B cell (primary cell): ENCODE data around the gene TIAM1. TPM values are rescaled to one million over a fixed set of nuclear protein-coding genes. Genes with fewer than 3 reads are reported as not detected.

Experiments
- ATAC-seq: fragments of 200-7000 bp; cut with Tn5 transposase; one replicate; pipeline ENCODE4 v1.10.0; 2021; ENCODE audit warnings: low read depth, mild to moderate bottlenecking, moderate number of reproducible peaks, moderate library complexity
- CTCF ChIA-PET: fragments of 350-600 bp; sonication (Branson Sonifier 250); formaldehyde crosslinking; loops from one replicate; lab custom pipeline; 2021; ENCODE audit warnings: antibody characterized with exemption, inconsistent platforms; lab: Charles Lee
- POLR2A ChIA-PET: fragments of 350-600 bp; sonication (Branson Sonifier 250); formaldehyde crosslinking; loops from one replicate; lab custom pipeline; 2021; ENCODE audit warnings: antibody characterized with exemption; lab: Charles Lee
- DNase-seq: peaks from one replicate; pipeline ENCODE4 v3.0.0; 2013
- H2AFZ ChIP-seq: 2 replicates; pipeline ENCODE4 v1.6.1; 2012; ENCODE audit warnings: mild to moderate bottlenecking, low read depth, low read length; ENCODE audit not compliant: insufficient read depth, poor library complexity, severe bottlenecking
- H3K27ac ChIP-seq, 2 donors: 1 replicate in 1 of 2; 2 replicates in 1 of 2; pipeline ENCODE4 v1.5.1; 2012 to 2013; ENCODE audit warnings: low read length in 2 of 2, mild to moderate bottlenecking in 2 of 2, moderate library complexity in 1 of 2
- H3K27me3 ChIP-seq, 4 experiments: fragments of 200-600 bp in 1 of 4; sonication (generic) in 1 of 4; replicated peaks in 1 of 4; 1 replicate in 2 of 4; 2 replicates in 2 of 4; pipeline versions ENCODE4 v1.6.1 to v1.7.0; 2013 to 2016; ENCODE audit warnings: low read length in 3 of 4, mild to moderate bottlenecking in 2 of 4, mixed read lengths in 1 of 4, moderate library complexity in 1 of 4; ENCODE audit not compliant: insufficient read depth in 4 of 4, control insufficient read depth in 3 of 4; ENCODE audit errors: control extremely low read depth in 1 of 4
- H3K36me3 ChIP-seq, 2 experiments: replicated peaks in 1 of 2; 1 replicate in 1 of 2; 2 replicates in 1 of 2; pipeline versions ENCODE4 v1.6.1 to v1.7.1; 2013; ENCODE audit warnings: low read length in 1 of 2; ENCODE audit not compliant: insufficient read depth in 2 of 2, control insufficient read depth in 1 of 2; ENCODE audit errors: control extremely low read depth in 1 of 2, extremely low read depth in 1 of 2
- H3K4me1 ChIP-seq, 2 donors: fragments of 200-600 bp in 1 of 2; sonication (generic) in 1 of 2; 1 replicate in 1 of 2; 2 replicates in 1 of 2; pipeline versions ENCODE4 v1.5.1 to v1.6.1; 2013 to 2017; ENCODE audit warnings: low read length in 2 of 2; ENCODE audit not compliant: control insufficient read depth in 2 of 2, insufficient read depth in 2 of 2
- H3K4me2 ChIP-seq: replicated peaks from 2 replicates; pipeline ENCODE3; 2012; ENCODE audit warnings: mild to moderate bottlenecking, low read depth, low read length; ENCODE audit not compliant: poor library complexity, severe bottlenecking
- H3K4me3 ChIP-seq, 5 experiments: fragments of 200-600 bp in 1 of 5; sonication (generic) in 1 of 5; 1 replicate in 3 of 5; 2 replicates in 2 of 5; pipeline versions ENCODE4 v1.5.1 to v1.7.0; 2011 to 2016; ENCODE audit warnings: low read length in 4 of 5, mild to moderate bottlenecking in 4 of 5, low read depth in 2 of 5, control low read depth in 1 of 5, moderate library complexity in 1 of 5; ENCODE audit not compliant: insufficient read depth in 1 of 5; ENCODE audit errors: control extremely low read depth in 1 of 5, extremely low read depth in 1 of 5
- H3K79me2 ChIP-seq: fragments of 200-600 bp; sonication (generic); one replicate; pipeline ENCODE4 v1.6.0; 2016; ENCODE audit warnings: low read length; ENCODE audit not compliant: control insufficient read depth, insufficient read depth
- H3K9ac ChIP-seq: fragments of 200-600 bp; sonication (generic); 2 replicates; pipeline ENCODE4 v1.6.1; 2017; ENCODE audit warnings: mild to moderate bottlenecking, low read length, moderate library complexity
- H3K9me3 ChIP-seq, 3 donors: one replicate each; pipeline versions ENCODE4 v1.6.1 to v1.7.1; 2013; ENCODE audit warnings: low read length in 2 of 3; ENCODE audit not compliant: control insufficient read depth in 2 of 3, insufficient read depth in 1 of 3; ENCODE audit errors: control extremely low read depth in 1 of 3
- H4K20me1 ChIP-seq: 2 replicates; pipeline ENCODE4 v1.6.0; 2012; ENCODE audit warnings: mild to moderate bottlenecking, low read length; ENCODE audit not compliant: insufficient read depth, control insufficient read depth, poor library complexity, severe bottlenecking
- H3K27ac Mint-ChIP-seq: one replicate; pipeline ENCODE4 v1.8.0; 2021; ENCODE audit warnings: mixed read lengths
- H3K27me3 Mint-ChIP-seq: one replicate; pipeline ENCODE4 v1.8.0; 2021; ENCODE audit warnings: mixed read lengths
- H3K4me1 Mint-ChIP-seq: one replicate; pipeline ENCODE4 v1.8.0; 2021; ENCODE audit warnings: mixed read lengths
- H3K4me3 Mint-ChIP-seq: one replicate; pipeline ENCODE4 v1.8.0; 2021; ENCODE audit warnings: mixed read lengths
- H3K9me3 Mint-ChIP-seq: one replicate; pipeline ENCODE4 v1.8.0; 2022; ENCODE audit warnings: mixed read lengths; ENCODE audit not compliant: insufficient read depth
- EZH2 ChIP-seq: IDR thresholded peaks from 2 replicates; pipeline ENCODE4 v1.6.1; 2012; ENCODE audit warnings: borderline replicate concordance, low read depth, mild to moderate bottlenecking, moderate library complexity, low read length; ENCODE audit not compliant: insufficient read depth, poor library complexity, severe bottlenecking
- WGBS: methylation state at CpG from one replicate; pipeline ENCODE4 v1.1.5; 2013; ENCODE audit warnings: missing lambda C conversion rate; ENCODE audit not compliant: insufficient coverage; 5-methylcytosine and 5-hydroxymethylcytosine counted together
- intact Hi-C: fragments of 100-400 bp; cut with micrococcal nuclease; formaldehyde crosslinking; loops from one replicate; pipeline ENCODE4 v1.10.0; 2022
- polyA plus RNA-seq: library from polyadenylated mRNA; depleted of rRNA; stranded (reverse); fragments of >200 nt; gene quantifications from 2 replicates; pipeline ENCODE4 v1.2.3, GENCODE V29; 2012
- total RNA-seq, 2 donors: library from RNA; stranded (reverse); fragments of 120-200 nt in 1 of 2; gene quantifications; 1 replicate in 1 of 2; 2 replicates in 1 of 2; pipeline versions ENCODE4 v1.2.3 to v1.2.4, GENCODE V29; 2013 to 2022
- TF ChIP-seq, protein P1 (sequence below): fragments of 200-600 bp; IDR thresholded peaks from one replicate; pipeline ENCODE4 v1.8.0; 2022; ENCODE audit warnings: antibody characterized with exemption, mild to moderate bottlenecking

Gene TIAM1
- total and polyA plus RNA-seq, 2 donors (not counting 1 experiment from before 2014, with no cell fraction given), result 0.51 to 1.0 TPM

DNA sequence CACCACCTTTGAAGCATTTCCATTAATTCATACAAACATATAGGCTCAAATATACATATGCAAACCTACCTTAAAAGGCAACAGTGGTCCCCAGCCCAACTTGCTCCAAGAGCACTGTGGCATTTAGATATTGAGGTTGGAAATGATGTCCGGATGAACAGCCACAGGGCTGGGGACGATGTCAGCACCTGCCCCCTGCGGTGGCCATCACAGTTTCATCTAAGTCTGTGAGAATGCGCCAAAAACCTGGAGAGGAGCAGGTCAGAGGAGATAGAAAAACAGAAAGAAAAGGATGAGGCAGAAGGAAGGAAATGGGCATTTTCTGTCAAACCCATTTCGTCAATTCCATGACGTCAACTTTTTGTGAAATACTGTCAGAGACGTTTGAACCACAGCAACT is 67.4 kb downstream of the TIAM1 start:
- H3K79me2 ChIP-seq, result no peaks in the 10 kb centered on the region
- TF ChIP-seq, protein P1, sequence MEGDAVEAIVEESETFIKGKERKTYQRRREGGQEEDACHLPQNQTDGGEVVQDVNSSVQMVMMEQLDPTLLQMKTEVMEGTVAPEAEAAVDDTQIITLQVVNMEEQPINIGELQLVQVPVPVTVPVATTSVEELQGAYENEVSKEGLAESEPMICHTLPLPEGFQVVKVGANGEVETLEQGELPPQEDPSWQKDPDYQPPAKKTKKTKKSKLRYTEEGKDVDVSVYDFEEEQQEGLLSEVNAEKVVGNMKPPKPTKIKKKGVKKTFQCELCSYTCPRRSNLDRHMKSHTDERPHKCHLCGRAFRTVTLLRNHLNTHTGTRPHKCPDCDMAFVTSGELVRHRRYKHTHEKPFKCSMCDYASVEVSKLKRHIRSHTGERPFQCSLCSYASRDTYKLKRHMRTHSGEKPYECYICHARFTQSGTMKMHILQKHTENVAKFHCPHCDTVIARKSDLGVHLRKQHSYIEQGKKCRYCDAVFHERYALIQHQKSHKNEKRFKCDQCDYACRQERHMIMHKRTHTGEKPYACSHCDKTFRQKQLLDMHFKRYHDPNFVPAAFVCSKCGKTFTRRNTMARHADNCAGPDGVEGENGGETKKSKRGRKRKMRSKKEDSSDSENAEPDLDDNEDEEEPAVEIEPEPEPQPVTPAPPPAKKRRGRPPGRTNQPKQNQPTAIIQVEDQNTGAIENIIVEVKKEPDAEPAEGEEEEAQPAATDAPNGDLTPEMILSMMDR, result no peak
- TF ChIP-seq EZH2, result no peak
- no peak overlapping the region for H3K4me3 Mint-ChIP-seq

DNA sequence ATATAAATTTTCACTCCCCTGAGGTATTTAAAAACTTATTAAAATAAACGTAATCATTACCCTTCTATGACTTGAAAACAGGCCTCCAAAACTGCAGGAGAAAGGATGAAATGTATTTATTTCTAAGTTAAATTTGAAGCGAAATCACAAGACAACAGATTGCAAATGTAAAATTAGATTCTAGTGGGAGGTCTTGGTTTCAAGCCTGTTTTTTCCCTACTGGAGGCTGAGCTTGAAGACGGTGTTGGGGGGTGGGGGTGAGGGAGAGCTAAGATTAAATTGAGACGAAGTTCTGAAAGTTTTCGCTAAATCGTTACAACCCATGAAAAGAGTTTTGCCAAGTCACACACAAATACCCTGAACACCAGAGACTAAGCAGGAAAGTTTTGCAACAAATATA is 68.2 kb downstream of the TIAM1 start:
- H4K20me1 ChIP-seq, result no peaks in the 10 kb centered on the region
- Mint-ChIP-seq H3K27ac (no peak overlapping the region), H3K9me3 (peaks cover 4% of the 10 kb centered on the region), H3K27me3 (no peaks in the 10 kb centered on the region), H3K4me3 (no peak overlapping the region), H3K4me1 (no peaks in the 10 kb centered on the region)
- H3K27me3 ChIP-seq, result no peaks in the 10 kb centered on the region
- WGBS, result 100% methylated on average over 1 of the region's 6 CpGs
- no peaks in the 10 kb centered on the region for H3K79me2 ChIP-seq
- H3K36me3 ChIP-seq, result no peaks in the 10 kb centered on the region
- no peak overlapping the region for H3K4me2 ChIP-seq
- H3K4me1 ChIP-seq, result no peaks in the 10 kb centered on the region
- no peak overlapping the region for H3K4me3 ChIP-seq
- ChIA-PET POLR2A (no interaction called here), CTCF (no interaction called here)
- ATAC-seq (no peak), DNase-seq (no peak)
- H3K27ac ChIP-seq, result no peak overlapping the region
- TF ChIP-seq, protein P1, result no peak
- no peak for TF ChIP-seq EZH2
- H3K9me3 ChIP-seq, result peaks cover 0 to 8% (median 0%) of the 10 kb centered on the region in 3 donors
- intact Hi-C loops, result no loop called here
- H2AFZ ChIP-seq, result no peak overlapping the region
- H3K9ac ChIP-seq, result no peak overlapping the region

More for the DNA sequence above, 67.4 kb downstream of the TIAM1 start:
- Mint-ChIP-seq H3K4me1 (no peaks in the 10 kb centered on the region), H3K27ac (no peak overlapping the region), H3K9me3 (peaks cover 4% of the 10 kb centered on the region), H3K27me3 (no peaks in the 10 kb centered on the region)
- no peak overlapping the region for H3K27ac ChIP-seq
- peaks cover 0 to 8% (median 0%) of the 10 kb centered on the region in 3 donors for H3K9me3 ChIP-seq
- H3K4me2 ChIP-seq, result no peak overlapping the region
- no peaks in the 10 kb centered on the region for H3K27me3 ChIP-seq
- DNase-seq, result no peak
- H2AFZ ChIP-seq, result no peak overlapping the region
- ChIA-PET CTCF (no interaction called here), POLR2A (no interaction called here)
- WGBS, result 92% methylated on average over 6 of the region's 7 CpGs
- no peaks in the 10 kb centered on the region for H3K4me1 ChIP-seq
- H3K36me3 ChIP-seq, result no peaks in the 10 kb centered on the region
- H3K9ac ChIP-seq, result no peak overlapping the region
- no peaks in the 10 kb centered on the region for H4K20me1 ChIP-seq
- H3K4me3 ChIP-seq, result no peak overlapping the region
- no peak for ATAC-seq
- intact Hi-C loops, result no loop called here
